Forelimb muscle (tissue), 1 donor: ENCODE results near the gene GIPC2. TPM values are rescaled to one million over a fixed set of nuclear protein-coding genes. Genes with fewer than 3 reads are reported as not detected.
"Not testable (repeated sequence)": the region's sequence is repeated elsewhere in the genome, so short reads cannot be mapped to it uniquely, and the experiment has no call there.

ENCODE experiments used
- DNase-seq: peaks from one replicate; pipeline ENCODE4 v3.0.0-alpha.2; 2013; ENCODE audit warnings: low read depth
- polyA plus RNA-seq: library from polyadenylated mRNA; unstranded; fragments of 120-200 nt; gene quantifications from one replicate; pipeline ENCODE4 v1.2.1, GENCODE V29; 2013; ENCODE audit not compliant: insufficient read length

GIPC2 gene
- polyA plus RNA-seq, 1 donor: 0.78 TPM

- DNase-seq: no peak
Observed at GRCh38 chr1:78036450-78036849, 9.3 kb upstream of the GIPC2 start.

GRCh38 chr1:78038071-78038470, 7.7 kb upstream of the GIPC2 start:
- no peak for DNase-seq

DNA sequence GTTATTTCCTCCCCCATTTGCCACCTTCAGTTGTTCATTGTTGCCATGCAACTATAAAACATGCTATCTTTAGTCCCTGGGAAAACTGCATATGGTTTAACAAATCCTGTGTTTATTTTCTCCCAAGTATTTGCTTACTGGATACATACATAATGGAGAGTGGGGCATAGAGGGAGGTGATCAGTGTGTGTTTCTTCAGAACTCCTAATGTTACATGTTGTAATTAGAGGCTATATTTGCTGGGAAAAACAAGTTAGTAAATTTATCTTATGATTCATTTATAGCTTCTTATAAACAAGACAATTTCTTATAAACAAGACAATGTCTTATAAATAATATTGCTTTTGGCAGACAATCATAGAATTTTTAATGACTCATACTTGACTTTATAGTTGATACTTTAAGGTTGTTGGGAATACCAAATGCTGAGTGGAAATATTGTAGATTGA, 7.3 kb upstream of the GIPC2 start:
- DNase-seq: no peak

DNA sequence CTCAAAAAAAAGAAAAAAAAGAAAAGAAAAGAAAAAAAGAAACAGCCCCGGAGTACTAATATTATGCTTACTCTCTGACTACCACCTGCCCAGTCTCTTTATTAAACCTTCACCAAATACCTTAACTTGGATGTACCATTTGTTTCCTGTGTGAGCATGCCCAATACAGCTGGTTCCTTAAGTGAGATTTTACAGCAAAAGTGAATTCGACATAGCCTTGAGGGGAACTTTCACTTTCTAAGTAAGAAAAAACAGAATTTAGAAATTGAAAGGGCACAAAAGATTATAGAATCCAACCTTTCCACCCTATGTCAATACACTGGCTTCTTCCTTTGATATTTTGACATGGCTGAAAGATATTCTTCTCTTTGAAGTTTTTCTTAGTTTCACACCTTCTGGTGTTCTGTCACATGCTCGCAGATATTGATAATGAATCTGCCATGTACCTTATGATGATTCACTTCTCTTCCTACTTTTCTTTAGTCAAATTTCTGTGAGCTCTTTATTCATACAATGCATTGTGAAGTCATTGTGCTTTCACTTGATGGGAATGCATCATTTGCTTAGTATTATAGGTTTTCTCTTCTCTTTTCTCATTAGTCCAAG, 5.2 kb upstream of the GIPC2 start:
- DNase-seq: no peak

GRCh38 chr1:78043436-78043835, 2.3 kb upstream of the GIPC2 start:
- DNase-seq: no peak

DNA sequence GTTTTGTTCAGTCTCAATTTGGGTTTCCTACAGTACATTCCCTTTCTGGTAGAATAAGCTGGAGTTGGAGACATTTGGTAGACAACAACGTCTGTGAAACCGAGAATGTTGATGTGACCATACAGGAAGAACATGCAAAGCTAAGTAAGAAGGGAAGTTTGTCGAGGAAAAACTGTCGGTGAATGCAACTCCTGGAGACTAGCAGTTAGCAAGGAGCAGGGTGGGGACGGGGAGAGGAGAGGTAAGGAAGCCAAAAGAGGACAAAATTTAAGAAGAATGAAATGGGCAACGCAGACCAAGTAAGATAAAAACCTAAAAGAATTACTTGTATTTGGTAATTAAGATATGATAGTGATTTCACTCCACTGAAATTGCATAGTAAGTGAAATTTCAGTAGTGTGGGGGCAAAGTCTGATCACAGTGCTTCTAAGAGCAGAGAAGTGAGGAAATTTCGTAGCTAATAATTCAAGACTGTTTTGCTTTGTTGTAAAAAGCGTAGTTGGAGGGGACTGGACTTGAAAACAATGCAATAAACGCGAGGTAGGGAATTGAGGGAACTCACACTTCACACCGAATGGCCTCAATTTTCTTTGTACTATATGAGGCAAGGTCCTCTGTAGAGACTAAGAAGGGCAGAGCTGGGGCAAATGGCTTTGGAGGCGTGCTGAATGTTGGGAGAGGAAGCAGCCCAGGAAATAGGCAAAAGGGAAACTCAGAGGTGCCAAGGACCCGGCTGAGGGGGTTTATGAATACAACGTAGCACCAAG, 787 bp upstream of the GIPC2 start:
- no peak for DNase-seq

- no peak for DNase-seq
Observed at GRCh38 chr1:78045563-78045925, 222 bp upstream of the GIPC2 start.

GRCh38 chr1:78047106-78047505, 1.3 kb downstream of the GIPC2 start:
- DNase-seq: no peak

GRCh38 chr1:78047631-78048030, 1.9 kb downstream of the GIPC2 start:
- no peak for DNase-seq

DNA sequence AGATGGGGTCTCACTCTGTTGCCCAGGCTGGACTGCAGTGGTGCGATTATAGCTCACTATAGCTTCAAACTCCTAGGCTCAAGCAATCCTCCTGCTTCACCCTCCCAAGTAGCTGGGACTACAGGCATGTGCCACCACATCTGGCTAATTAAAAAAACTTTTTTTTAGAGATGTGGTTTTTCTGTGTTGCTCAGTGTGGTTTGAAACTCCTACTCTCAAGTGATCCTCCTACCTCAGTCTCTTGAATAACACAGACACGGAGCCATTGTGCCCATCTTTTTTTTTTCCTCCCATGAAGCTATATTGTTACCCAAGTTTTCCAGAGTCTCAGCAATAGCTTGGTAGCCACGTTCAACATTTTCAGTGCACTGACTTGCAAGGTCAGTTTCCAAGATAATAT, 2.7 kb downstream of the GIPC2 start:
- DNase-seq: no peak

- DNase-seq: no peak
Observed at GRCh38 chr1:78049396-78049795, 3.6 kb downstream of the GIPC2 start.

DNA sequence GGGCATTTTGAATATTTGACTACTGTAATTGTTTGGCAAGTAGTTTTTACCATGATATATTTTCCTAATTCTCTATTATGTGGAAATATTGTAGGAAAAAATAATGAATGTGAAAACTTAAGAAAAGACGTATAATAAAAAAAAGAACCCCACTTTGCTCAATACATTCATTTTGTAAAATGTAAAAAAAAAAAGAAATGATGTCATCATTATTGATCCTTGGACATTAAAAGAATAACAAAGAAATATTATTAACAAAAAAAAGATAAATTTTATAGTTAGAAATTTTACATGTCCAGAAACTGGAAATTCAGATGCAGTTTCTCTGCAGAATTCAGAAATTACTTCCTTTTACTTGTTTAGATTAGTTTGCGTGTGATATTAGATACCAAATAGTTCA, 5.2 kb downstream of the GIPC2 start:
- no peak for DNase-seq

DNA sequence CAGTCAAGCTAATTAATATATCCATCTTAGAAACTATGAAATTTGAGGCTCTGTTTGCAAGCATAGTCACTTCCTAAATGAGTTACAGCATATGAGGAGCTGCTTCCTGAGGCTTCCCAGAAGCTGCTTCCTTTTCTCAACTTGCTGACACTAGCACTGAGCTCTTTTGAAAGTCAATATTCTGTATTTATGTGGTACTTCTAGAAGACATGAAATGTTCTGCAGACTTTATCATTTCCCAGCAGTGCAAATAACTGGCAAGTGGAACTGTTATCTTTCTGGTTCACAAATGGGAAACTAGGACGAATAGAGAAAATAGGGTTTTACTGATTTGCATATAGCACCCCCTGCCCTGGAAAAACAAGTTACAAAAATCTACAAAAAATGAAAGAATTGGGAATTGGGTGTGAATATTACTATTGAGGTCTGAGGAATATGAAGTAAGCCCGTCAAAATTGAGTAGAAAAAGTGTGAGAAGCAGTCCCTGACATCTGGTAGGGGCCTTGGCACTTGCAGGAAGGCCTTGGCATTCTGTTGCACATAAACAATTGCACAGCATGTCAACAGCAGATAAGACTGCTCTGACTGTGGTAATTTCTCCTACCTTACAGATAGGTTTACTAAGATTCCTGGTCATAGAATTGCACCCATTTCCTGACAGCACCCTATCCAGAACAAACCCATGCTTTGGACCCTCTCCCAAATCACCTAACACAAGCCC, 7.1 kb downstream of the GIPC2 start:
- no peak for DNase-seq

GRCh38 chr1:78053498-78053897, 7.7 kb downstream of the GIPC2 start:
- DNase-seq: no peak

GRCh38 chr1:78054559-78054958, 8.8 kb downstream of the GIPC2 start:
- DNase-seq: no peak

DNA sequence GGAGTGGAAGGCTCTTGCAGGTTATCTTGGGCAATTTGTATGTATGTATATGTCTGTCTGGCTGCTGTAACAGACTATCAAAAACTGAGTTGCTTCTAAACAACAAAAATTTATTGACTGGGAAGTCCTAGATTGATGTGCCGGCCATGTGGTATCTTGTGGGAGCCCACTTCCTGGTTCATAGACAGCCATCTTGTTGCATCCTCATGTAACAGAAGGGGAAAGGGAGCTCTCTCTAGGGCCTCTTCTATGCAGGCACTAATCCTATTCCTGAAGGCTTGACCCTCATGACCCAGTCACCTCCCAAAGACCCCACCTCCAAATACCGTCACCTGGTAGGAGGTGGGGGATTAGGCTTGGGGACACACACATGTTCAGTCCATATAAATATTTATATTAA, 9.2 kb downstream of the GIPC2 start:
- no peak for DNase-seq

DNA sequence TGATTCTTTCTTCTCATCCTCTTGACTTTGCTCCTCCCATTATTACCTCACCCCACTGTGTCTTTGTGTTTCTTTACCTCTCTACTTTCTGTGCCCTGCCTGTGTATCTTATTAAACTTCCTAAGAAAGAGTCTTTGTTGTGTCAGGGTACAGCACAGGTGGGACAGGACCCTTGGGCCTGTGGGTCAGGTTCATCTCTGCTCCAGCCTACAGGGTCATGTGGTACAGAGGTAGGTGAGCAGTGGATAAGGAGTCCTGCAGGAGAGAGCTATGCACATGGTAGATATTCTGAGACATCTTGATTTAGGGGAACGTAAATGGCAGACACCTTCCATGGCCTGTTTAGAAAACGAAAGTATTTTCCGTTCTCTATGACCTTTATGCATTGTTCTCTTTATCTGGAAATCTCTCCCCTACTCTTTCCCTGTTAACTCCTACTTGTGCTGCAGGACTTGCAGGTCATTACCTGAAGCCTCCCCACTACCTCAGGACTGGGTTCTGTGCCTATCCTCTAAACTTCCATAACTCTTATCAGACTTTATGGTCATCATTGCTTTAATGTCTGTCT, 9.9 kb downstream of the GIPC2 start:
- no peak for DNase-seq

GRCh38 chr1:78058670-78059069, 12.9 kb downstream of the GIPC2 start:
- DNase-seq: no peak

- DNase-seq: no peak
Observed at GRCh38 chr1:78060857-78061563, 15.2 kb downstream of the GIPC2 start.

GRCh38 chr1:78061825-78062523, 16.2 kb downstream of the GIPC2 start:
- no peak for DNase-seq

- DNase-seq: not testable (repeated sequence)
Observed at GRCh38 chr1:78064886-78065285, 19.1 kb downstream of the GIPC2 start.
